ENCODE measurements around the gene LRRC4C.
"Not testable (repeated sequence)": the region's sequence is repeated elsewhere in the genome, so short reads cannot be mapped to it uniquely, and the experiment has no call there.

The LRRC4C gene

GRCh38 chr11:41018224-41018623, 441.2 kb downstream of the LRRC4C start:
- no peak for DNase-seq (ENCODE audit: low spot score)

GRCh38 chr11:41010361-41011050, 448.9 kb downstream of the LRRC4C start:
- no peak for DNase-seq (ENCODE audit: low spot score)

- no peak for DNase-seq (ENCODE audit: low spot score)
These were observed 453.5 kb downstream of the LRRC4C start for GRCh38 chr11:41005986-41006385.

GRCh38 chr11:41003339-41004282, 455.8 kb downstream of the LRRC4C start:
- no peak for DNase-seq (ENCODE audit: low spot score)

GRCh38 chr11:40998920-40999319, 460.5 kb downstream of the LRRC4C start:
- no peak for DNase-seq (ENCODE audit: low spot score)

GRCh38 chr11:40987776-40988435, 471.5 kb downstream of the LRRC4C start:
- DNase-seq (ENCODE audit: low spot score), result no peak

GRCh38 chr11:40986320-40986719, 473.1 kb downstream of the LRRC4C start:
- no peak for DNase-seq (ENCODE audit: low spot score)

GRCh38 chr11:40975076-40975475, 484.4 kb downstream of the LRRC4C start:
- no peak for DNase-seq (ENCODE audit: low spot score)

- no peak for DNase-seq (ENCODE audit: low spot score)
These were observed 485.2 kb downstream of the LRRC4C start for GRCh38 chr11:40974186-40974795.

- DNase-seq (ENCODE audit: low spot score), result no peak
These were observed 500.7 kb downstream of the LRRC4C start for GRCh38 chr11:40958707-40959106.

- DNase-seq (ENCODE audit: low spot score), result no peak
These were observed 507.0 kb downstream of the LRRC4C start for GRCh38 chr11:40952479-40952878.

GRCh38 chr11:40938002-40938401, 521.5 kb downstream of the LRRC4C start:
- DNase-seq (ENCODE audit: low spot score), result no peak

- DNase-seq (ENCODE audit: low spot score), result no peak
These were observed 534.5 kb downstream of the LRRC4C start for GRCh38 chr11:40924915-40925314.

- no peak for DNase-seq (ENCODE audit: low spot score)
These were observed 538.2 kb downstream of the LRRC4C start for GRCh38 chr11:40921246-40921645.

- not testable (repeated sequence) for DNase-seq (ENCODE audit: low spot score)
These were observed 548.7 kb downstream of the LRRC4C start for GRCh38 chr11:40910774-40911173.

GRCh38 chr11:40894501-40894900, 565.0 kb downstream of the LRRC4C start:
- DNase-seq (ENCODE audit: low spot score), result no peak

GRCh38 chr11:40885250-40885954, 574.0 kb downstream of the LRRC4C start:
- DNase-seq (ENCODE audit: low spot score), result no peak

GRCh38 chr11:40882301-40882700, 577.2 kb downstream of the LRRC4C start:
- no peak for DNase-seq (ENCODE audit: low spot score)

- DNase-seq (ENCODE audit: low spot score), result no peak
These were observed 579.5 kb downstream of the LRRC4C start for GRCh38 chr11:40879911-40880310.

- no peak for DNase-seq (ENCODE audit: low spot score)
These were observed 581.5 kb downstream of the LRRC4C start for GRCh38 chr11:40877981-40878380.

- DNase-seq (ENCODE audit: low spot score), result no peak
These were observed 582.2 kb downstream of the LRRC4C start for GRCh38 chr11:40877256-40877655.
